C4-2B (cell line): ENCODE measurements around the gene ANKRD33.

Experiments used
- H3K27ac ChIP-seq: fragments of 450-650 bp; 2 replicates; pipeline ENCODE4 v1.5.1; 2017
- ZFX ChIP-seq: fragments of 450-650 bp; IDR thresholded peaks from 2 replicates; pipeline ENCODE4 v1.6.1; 2017
- TF ChIP-seq, protein P1 (sequence below): fragments of 450-650 bp; conservative IDR thresholded peaks from 2 replicates; pipeline ENCODE4 v1.5.1; 2017; ENCODE audit warnings: mild to moderate bottlenecking

The ANKRD33 gene

DNA sequence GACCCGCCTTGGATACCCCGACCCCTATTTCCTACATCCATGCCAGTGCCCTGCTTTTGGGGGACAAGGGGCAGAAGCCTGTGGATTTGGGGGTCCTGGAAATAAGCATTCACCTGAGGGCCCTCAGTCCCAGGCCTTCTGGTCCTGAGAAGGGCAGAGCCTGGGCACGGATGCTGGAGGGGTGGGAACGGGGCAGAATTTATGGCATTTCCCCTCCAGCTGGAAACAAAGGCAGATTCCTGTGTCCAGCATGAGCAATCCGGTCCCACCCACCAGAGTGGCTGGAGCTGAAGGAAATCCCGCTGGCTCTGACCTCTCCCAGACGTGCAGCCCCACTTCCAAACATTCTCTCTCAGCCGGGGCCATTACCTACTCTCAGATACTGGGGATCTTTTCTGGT, 9.3 kb downstream of the ANKRD33 start:
- TF ChIP-seq, protein P1, sequence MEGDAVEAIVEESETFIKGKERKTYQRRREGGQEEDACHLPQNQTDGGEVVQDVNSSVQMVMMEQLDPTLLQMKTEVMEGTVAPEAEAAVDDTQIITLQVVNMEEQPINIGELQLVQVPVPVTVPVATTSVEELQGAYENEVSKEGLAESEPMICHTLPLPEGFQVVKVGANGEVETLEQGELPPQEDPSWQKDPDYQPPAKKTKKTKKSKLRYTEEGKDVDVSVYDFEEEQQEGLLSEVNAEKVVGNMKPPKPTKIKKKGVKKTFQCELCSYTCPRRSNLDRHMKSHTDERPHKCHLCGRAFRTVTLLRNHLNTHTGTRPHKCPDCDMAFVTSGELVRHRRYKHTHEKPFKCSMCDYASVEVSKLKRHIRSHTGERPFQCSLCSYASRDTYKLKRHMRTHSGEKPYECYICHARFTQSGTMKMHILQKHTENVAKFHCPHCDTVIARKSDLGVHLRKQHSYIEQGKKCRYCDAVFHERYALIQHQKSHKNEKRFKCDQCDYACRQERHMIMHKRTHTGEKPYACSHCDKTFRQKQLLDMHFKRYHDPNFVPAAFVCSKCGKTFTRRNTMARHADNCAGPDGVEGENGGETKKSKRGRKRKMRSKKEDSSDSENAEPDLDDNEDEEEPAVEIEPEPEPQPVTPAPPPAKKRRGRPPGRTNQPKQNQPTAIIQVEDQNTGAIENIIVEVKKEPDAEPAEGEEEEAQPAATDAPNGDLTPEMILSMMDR, result no peak
- TF ChIP-seq ZFX, result no peak

DNA sequence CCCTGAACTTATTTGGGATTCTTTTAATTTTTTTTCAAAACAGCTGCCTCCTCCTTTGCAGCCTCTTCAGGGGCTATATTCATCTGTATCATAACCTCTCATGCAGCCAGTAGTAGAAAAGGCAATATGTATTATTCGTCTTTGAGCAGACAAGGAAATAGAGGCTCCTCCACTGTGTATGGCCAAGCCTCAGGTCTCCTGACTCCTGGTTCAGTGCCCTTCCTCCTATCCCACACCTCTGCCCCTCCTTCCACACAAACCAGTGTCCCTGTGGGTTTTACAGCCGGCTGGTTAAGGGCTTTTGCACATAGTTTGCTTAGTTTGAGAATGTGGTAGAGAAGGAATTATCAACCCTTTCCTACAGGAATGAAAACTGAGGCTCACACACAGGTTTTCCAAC, 10.6 kb downstream of the ANKRD33 start:
- no peak overlapping the region for H3K27ac ChIP-seq
- TF ChIP-seq ZFX, result no peak
- TF ChIP-seq, protein P1, result no peak

More for the DNA sequence above, 9.3 kb downstream of the ANKRD33 start:
- no peak overlapping the region for H3K27ac ChIP-seq

DNA sequence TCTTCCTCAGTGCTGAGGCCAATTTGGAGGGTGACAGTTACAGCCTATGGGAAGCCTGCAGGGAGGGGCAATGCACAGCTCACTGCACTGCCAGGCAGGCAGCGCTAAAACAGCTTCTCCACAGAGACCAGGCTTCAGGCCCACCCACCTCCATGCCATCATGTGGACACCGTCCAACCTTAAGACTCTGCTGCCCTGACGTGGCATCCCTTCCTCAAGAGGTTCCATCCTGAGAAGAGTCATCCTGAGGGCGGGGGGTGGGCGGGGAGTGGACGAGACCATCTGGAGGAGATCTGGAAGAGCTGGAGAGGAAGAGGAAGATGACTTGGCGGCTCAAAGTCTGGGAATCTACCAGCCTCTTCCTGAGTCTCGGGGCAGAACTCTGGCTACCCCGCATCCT, 11.0 kb downstream of the ANKRD33 start:
- TF ChIP-seq ZFX, result no peak
- TF ChIP-seq, protein P1, result no peak
- no peak overlapping the region for H3K27ac ChIP-seq

DNA sequence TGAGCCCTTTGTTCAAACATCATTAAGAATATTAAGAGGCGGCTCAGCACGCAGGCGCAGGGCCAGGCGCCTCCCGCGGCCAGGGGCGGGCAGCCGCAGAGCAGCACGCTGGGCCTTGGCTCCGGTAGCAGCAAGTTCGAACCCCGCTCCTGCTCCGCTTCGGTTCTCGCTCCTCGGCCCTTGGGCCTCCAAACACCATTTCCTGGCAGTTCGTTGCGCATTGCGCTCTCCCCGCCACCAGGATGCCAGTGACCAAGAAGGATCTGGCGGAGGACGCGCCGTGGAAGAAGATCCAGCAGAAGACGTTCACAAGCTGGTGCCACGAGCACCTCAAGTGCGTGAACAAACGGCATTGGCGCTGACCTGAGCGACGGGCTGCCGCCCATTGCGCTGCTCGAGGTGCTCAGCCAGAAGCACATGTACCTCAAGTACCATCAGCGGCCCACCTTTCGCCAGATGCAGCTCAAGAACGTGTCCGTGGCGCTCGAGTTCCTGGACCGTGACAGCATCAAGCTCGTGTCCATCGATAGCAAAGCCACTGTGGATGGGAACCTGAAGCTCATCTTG, 12.5 kb downstream of the ANKRD33 start:
- H3K27ac ChIP-seq, result no peak overlapping the region
- no peak for TF ChIP-seq ZFX
- TF ChIP-seq, protein P1, result no peak

GRCh38 chr12:51901121-51901817, 13.4 kb downstream of the ANKRD33 start:
- TF ChIP-seq ZFX, result no peak
- TF ChIP-seq, protein P1, result no peak
- H3K27ac ChIP-seq, result no peak overlapping the region

DNA sequence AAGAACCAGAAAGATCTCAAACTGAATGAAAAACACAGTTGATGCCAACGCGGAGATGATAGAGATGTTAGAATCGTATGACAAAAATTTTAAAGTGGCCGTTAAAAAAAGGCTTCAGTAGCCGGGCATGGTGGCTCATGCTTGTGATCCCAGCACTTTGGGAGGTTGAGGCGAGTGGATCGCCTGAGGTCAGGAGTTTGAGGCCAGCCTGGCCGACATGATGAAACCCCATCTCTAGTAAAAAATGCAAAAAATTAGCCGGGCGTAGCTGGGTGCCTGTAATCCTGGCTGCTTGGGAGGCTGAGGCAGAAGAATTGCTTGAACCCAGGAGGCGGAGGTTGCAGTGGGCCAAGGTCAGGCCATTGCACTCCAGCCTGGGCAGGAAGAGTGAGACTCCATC, 14.0 kb downstream of the ANKRD33 start:
- H3K27ac ChIP-seq, result no peak overlapping the region
- TF ChIP-seq, protein P1, result no peak
- TF ChIP-seq ZFX, result no peak

GRCh38 chr12:51904951-51905470, 17.1 kb downstream of the ANKRD33 start:
- no peak overlapping the region for H3K27ac ChIP-seq
- TF ChIP-seq, protein P1, result no peak
- no peak for TF ChIP-seq ZFX
